Activated CD4-positive, alpha-beta T cell treated with anti-CD3 and anti-CD28 coated beads, Interleukin-2, Interleukin-6, amounts not matched to agents 100 ng/mL and 50 ng/mL, durations not matched to agents 16 hours and 8 hours (primary cell): Measurements from ENCODE around the gene KCNQ1.

Experiments
- DNase-seq: peaks from one replicate; pipeline ENCODE4 v3.0.0-alpha.2; 2020

Gene KCNQ1

GRCh38 chr11:2860636-2861035 is 415.8 kb downstream of the KCNQ1 start:
- no peak for DNase-seq

- DNase-seq = no peak
These were observed 417.8 kb downstream of the KCNQ1 start for GRCh38 chr11:2862395-2863275.

GRCh38 chr11:2863276-2863618 is 418.4 kb downstream of the KCNQ1 start:
- no peak for DNase-seq

GRCh38 chr11:2864901-2865300 is 420.1 kb downstream of the KCNQ1 start:
- DNase-seq = no peak

- no peak for DNase-seq
These were observed 421.2 kb downstream of the KCNQ1 start for GRCh38 chr11:2865922-2866577.

GRCh38 chr11:2867142-2867541 is 422.3 kb downstream of the KCNQ1 start:
- no peak for DNase-seq

GRCh38 chr11:2867722-2868505 is 423.1 kb downstream of the KCNQ1 start:
- DNase-seq = no peak

- no peak for DNase-seq
These were observed 423.8 kb downstream of the KCNQ1 start for GRCh38 chr11:2868506-2869133.

GRCh38 chr11:2869134-2869526 is 424.3 kb downstream of the KCNQ1 start:
- no peak for DNase-seq

- DNase-seq = no peak
These were observed 425.0 kb downstream of the KCNQ1 start for GRCh38 chr11:2869561-2870427.

- no peak for DNase-seq
These were observed 425.7 kb downstream of the KCNQ1 start for GRCh38 chr11:2870460-2870859.

- no peak for DNase-seq
These were observed 426.3 kb downstream of the KCNQ1 start for GRCh38 chr11:2870969-2871680.

GRCh38 chr11:2874963-2875362 is 430.2 kb downstream of the KCNQ1 start:
- no peak for DNase-seq

GRCh38 chr11:2877474-2877873 is 432.7 kb downstream of the KCNQ1 start:
- DNase-seq = no peak

GRCh38 chr11:2878782-2879181 is 434.0 kb downstream of the KCNQ1 start:
- no peak for DNase-seq

GRCh38 chr11:2880646-2881045 is 435.8 kb downstream of the KCNQ1 start:
- DNase-seq = no peak

- DNase-seq = no peak
These were observed 436.5 kb downstream of the KCNQ1 start for GRCh38 chr11:2881076-2881980.

- DNase-seq = no peak
These were observed 437.2 kb downstream of the KCNQ1 start for GRCh38 chr11:2881981-2882375.

GRCh38 chr11:2882396-2883110 is 437.7 kb downstream of the KCNQ1 start:
- DNase-seq = no peak

GRCh38 chr11:2883640-2883978 is 438.8 kb downstream of the KCNQ1 start:
- DNase-seq = no peak
